ENCODE data around the gene CEP120.

DNA sequence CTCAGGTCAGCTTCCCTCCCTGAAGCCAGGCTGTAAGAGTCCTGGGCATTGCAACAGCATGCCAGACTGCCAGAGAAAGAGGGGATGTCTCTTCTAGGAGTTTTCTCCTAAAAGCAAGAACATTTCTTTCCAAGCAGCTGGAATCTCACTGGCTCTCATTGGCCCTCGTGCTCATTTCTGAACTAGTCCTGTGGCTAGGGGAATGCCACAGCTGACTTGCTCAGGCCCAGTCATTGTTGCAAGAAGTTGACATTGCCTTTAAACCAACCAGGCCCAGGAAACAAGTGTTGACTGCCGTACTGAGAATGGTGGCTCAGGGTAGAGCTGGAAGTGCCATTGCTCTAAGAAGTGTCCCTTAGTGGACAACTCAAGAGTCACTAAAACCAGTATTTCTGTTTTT is 15.0 kb upstream of the CEP120 start:
- TF ChIP-seq, protein P1, sequence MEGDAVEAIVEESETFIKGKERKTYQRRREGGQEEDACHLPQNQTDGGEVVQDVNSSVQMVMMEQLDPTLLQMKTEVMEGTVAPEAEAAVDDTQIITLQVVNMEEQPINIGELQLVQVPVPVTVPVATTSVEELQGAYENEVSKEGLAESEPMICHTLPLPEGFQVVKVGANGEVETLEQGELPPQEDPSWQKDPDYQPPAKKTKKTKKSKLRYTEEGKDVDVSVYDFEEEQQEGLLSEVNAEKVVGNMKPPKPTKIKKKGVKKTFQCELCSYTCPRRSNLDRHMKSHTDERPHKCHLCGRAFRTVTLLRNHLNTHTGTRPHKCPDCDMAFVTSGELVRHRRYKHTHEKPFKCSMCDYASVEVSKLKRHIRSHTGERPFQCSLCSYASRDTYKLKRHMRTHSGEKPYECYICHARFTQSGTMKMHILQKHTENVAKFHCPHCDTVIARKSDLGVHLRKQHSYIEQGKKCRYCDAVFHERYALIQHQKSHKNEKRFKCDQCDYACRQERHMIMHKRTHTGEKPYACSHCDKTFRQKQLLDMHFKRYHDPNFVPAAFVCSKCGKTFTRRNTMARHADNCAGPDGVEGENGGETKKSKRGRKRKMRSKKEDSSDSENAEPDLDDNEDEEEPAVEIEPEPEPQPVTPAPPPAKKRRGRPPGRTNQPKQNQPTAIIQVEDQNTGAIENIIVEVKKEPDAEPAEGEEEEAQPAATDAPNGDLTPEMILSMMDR (IDR thresholded peaks at IDR 0.05) = no peak
- no peak for TF ChIP-seq POLR2A (IDR thresholded peaks at IDR 0.05)
